ENCODE results near the gene MTCL1. TPM values are rescaled to one million over a fixed set of nuclear protein-coding genes. Genes with fewer than 3 reads are reported as not detected.

The MTCL1 gene
- total RNA-seq, result 10 to 100 TPM in 1 of 2 donors, 1 to 10 TPM in 1; 4.1 to 17.2 TPM
- long read RNA-seq, partial matches to known transcripts, result 2 of 2 reads
- long read RNA-seq, other reads (novel, unspliced or antisense), result 0 of 2 reads

DNA sequence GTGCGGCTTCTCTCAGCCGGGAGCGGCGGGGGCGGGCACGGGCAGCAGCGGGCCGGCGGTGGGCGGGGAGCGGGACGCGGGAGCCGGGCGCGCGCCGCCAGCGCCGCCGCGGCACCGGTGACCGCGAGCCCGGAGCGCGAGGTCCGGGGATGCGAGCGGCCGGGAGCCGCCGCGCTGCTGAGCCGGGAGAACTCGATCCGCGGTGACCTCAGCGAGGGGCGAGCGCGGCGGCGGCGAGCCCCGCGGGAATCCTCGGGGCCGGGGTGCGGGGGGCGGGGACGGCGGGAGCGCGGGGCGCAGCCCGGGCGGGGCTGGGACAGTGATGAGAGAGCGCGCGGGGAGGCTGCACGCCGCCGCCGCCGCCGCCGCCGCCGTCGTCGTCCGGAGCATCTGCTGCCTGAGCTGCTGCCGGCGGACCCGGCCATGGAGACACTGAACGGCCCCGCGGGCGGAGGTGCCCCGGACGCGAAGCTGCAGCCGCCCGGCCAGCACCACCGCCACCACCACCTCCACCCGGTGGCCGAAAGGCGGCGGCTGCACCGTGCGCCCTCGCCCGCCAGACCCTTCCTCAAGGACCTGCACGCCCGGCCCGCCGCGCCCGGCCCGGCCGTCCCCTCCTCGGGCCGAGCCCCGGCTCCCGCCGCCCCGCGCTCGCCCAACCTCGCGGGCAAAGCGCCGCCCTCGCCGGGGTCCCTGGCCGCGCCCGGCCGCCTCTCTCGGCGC lies at the start of gene MTCL1:
Gene MTCL1, plus strand, starts transcription at position 319 of the 723 bp plus-strand sequence. Its CDS starts 105 bp downstream, at position 424.
- intact Hi-C loops (cut with DNase I, micrococcal nuclease), result no loop called here
- DNase-seq, result peak in 1 of 2 donors; percentile 47

DNA sequence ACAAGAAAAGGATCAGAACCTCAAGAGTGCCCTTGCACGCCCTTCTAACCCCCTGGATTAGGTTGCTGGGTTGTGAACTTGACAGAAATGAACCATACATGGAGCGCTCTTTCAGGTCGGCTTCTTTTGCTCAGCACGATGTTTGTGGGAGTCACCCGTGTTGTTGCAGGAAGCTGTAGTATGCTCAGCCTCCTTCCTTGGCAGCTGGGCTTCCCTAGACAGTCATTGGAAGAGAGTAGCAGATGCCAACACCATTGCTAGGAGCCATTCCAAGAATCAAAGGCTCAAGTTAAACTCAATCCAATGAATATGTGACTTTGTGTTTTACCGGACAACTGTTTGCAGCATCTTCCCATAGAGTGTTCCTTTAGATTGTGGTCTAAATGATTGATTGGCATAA lies 49.1 kb upstream of the MTCL1 start:
- ATAC-seq (no peak), DNase-seq (no peak)
- intact Hi-C loops (cut with DNase I, micrococcal nuclease), result no loop called here

More for the DNA sequence above, at the start of gene MTCL1:
- ATAC-seq, result peak; percentile 3

DNA sequence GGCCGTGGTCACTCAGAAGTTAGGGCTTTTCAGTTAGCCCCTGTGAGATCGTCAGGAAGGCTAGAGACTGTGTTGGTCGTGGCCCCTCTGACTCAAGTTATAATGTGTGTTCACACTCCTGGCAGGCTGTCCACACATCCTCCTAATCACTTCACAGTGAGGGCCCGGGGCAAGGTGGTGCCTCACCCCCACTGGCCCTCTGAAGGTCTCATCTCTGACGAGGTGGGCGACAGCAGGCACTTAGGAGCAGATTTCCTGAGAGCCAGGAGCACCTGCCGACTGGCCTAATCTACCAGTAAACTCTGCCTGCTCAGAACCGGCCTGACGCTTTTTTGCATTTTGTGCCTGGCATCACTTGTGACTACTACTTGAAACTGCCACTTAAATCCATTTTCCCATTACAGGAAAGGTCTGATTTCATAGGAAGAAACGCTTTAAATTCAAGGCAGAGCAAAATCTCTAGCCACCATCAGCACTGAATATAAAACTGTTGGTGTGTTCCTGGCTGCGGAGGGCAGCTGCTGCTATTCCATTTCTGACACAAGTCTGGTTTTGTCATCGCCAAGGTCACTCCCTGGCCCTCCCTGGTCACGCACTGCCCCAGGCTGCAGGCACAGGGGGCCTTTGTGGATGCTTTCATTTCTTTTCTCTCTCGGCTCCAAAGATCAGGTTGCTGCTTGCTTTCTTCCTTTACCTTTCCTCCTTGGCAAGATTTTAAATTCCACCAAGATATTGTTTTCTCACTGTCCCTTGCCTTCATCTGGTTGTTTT lies 48.1 kb upstream of the MTCL1 start:
- DNase-seq, result no peak
- ATAC-seq, result no peak
- intact Hi-C loops (cut with DNase I, micrococcal nuclease), result no loop called here

DNA sequence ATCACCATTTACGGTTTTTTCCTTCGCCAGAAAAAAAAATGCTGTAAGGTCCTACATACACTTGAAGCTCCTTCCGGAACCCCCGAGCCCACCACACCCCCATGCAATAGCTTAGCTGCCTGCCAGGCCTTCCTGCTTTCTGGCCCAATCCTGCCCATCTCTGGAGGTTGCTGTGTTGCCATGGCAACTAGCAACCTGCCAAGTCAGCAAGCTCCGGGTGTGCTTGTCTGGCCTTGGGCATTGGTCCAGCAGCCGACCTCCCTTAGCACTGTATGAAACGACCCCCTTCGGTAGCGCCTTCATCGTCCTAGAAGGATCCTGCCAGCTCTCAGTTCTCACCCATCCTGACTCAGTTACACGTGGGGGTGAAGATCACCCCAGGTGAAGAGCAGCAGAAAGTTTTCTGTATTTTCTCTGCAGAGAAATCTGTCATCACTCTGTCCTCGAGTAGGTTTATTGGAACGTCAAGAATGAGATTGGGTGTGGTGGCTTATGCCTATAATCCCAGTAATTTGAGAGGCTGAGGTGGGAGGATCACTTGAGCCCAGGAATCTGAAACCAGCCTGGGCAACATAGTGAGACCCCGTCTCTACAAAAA lies 47.4 kb upstream of the MTCL1 start:
- DNase-seq (no peak), ATAC-seq (no peak)
- intact Hi-C loops (cut with DNase I, micrococcal nuclease), result no loop called here

DNA sequence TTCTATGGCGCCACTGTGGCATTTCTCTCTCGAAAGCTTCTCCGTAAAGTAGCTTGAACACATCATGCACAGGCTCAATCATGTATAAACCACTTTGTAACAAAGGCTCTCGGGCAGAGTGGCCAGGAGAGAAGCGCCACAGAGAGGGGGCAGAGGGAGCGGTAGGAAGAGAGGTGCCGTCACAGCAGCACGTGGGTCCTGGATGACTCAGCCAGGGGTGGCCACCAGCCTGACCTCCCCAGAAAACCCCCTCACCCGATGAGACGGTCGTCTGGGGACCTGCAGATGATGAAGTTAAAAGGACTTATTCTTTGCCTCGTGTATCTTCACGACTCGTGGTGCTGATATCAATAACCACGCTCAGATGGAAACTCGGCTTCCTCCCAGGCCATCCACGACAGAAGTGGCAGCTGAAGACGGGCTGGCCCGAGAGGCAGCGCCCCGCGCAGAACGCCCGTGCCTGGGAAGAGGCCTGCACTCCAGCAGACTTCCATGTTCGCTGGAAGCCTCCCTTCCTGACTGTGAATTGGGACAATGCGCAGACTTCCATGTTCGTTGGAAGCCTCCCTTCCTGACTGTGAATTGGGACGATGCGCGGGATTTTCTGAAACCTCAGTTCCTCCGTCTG lies 46.4 kb upstream of the MTCL1 start:
- DNase-seq, result no peak
- intact Hi-C loops (cut with DNase I, micrococcal nuclease), result no loop called here
- no peak for ATAC-seq

DNA sequence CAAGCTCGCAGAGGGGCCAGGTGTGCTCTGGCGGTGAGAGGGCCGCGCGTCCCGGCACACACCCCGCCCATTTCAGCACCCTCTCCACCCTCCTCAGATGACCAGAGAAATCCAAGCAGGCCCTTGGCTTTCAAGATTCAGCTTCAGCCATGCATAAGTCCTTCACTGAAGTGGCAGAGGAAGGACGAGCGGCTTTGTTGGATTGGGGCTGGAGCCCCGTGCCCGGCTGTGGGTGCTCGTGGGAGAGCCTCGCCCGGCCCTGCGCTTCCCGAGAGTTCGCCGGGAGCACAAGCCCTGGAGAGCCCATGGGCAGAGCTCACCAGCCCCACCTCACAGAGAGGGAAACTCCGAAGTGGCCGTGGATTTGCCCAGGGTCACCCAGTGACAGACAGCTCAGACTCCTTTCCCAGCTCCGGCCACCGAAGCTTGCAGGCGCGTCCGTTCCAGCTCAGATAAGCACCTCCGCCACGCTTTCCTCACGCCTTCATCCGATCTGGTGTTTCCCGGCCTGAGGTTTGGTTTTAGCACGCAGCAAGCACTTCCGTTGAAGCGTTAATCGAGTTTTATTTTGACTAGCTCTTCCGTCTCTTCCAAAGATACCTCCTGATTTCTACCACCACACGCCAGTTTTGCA lies 45.6 kb upstream of the MTCL1 start:
- DNase-seq, result no peak
- ATAC-seq, result no peak
- intact Hi-C loops (cut with DNase I, micrococcal nuclease), result no loop called here

DNA sequence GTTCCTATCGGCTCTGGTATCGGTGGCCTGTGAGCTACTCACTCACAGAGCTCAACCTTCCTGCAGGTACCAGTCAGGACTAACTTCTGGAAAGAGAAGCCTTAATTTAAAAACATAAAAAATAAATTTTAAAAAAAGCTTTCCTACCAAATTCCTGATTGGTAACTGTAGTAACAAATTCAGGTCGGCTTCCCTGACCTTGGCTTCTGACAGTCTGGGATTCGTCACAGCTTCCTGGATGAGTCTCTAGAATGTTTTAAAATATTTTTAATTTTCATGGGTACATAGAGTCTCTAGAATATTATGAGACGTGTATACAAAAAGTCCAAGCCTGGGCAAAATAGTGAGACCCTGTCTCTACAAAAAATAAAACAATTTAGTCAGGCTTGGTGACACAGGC lies 45.0 kb upstream of the MTCL1 start:
- DNase-seq (no peak), ATAC-seq (no peak)
- intact Hi-C loops (cut with DNase I, micrococcal nuclease), result no loop called here

DNA sequence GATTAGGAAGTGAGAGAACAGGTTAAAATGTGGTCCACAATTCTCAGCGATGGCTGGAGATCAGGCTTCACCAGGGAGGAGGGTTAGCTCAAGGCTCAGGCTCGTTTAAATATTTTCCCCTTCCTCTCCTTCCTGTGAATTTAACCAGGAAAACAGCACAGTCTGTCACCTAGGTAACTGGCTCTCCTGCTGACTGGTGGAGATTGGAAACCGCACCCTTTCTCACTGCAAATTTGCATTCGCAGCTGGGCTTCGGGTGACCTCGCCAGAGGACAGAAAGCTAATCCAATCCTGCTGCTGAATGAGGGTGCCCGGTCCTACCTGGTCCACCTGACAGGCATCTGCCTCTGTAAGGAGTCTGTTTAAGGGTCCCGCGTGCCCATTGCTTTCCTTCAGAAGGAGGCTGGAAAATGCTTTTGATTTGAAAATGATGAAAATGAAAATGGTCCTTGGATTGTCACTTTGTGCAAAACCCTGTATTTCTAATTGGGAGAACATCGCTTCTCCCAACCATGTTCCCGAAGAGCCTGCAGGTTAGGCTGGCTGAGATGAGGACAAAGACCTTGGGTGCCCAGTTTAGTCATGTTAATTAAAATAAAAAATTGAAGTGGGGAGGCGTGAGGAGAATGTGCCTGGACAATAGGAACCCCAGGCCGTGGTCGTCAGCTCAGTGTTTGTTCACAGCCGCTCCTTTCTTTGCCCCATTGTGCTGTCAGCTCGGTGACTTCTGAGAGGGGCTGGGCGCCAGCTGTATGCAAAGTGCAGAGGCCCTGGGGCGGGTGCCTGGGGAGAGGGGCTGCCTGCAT lies 43.4 kb upstream of the MTCL1 start:
- intact Hi-C loops (cut with DNase I, micrococcal nuclease), result no loop called here
- peak; percentile 65 for ATAC-seq
- DNase-seq, result peak in 1 of 2 donors; percentile 26

DNA sequence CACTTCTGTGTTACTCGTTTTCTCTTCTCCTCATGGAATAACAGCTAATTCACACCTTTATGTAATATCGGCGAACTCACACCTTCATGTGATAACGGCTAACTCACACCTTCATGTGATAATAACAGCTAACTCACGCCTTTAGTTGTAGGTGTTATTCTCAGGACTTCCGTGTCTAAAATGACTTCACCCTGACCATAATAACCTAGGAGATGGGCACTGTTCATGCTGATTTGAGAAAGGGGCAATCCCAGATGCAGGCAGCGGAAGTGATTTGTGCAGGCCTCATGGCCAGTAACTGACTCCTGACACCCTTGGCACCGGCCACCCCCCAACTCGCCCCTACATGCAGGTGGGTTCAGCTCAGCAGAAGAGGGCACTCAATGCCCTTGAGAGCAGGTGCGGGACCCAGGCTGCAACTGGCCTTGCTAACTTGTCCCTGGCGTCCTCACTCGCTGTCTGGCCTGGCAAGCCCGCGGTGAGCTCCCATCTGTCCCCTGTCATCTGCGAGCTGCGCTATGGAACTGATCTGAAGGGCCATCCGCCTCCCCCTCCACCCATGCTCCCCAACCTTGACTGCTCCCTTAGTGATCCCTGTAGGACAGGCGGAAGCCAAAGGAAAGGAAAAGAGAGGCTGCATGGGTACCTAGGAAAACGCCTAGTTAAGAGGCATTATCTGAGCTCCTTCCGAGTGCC lies 42.6 kb upstream of the MTCL1 start:
- ATAC-seq (no peak), DNase-seq (no peak)
- intact Hi-C loops (cut with DNase I, micrococcal nuclease), result no loop called here

DNA sequence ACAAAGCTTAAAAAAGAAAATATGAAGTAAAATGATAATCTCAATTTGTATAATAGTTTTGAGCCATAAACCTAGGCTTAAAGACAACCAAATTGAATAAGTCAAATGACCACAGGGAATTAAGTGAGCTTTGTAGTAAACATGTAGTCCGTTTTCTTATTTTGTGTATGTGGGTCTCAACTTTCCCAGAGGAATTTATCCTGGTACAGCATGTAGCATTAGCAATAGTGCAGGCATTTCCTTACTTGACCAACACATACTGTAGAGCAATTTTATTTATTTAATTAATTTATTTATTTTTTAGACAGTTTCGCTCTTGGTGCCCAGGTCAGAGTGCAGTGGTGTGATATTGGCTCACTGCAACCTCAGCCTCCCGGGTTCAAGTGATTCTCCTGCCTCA lies 37.5 kb upstream of the MTCL1 start:
- no peak for DNase-seq
- no peak for ATAC-seq
- intact Hi-C loops (cut with DNase I, micrococcal nuclease), result no loop called here

DNA sequence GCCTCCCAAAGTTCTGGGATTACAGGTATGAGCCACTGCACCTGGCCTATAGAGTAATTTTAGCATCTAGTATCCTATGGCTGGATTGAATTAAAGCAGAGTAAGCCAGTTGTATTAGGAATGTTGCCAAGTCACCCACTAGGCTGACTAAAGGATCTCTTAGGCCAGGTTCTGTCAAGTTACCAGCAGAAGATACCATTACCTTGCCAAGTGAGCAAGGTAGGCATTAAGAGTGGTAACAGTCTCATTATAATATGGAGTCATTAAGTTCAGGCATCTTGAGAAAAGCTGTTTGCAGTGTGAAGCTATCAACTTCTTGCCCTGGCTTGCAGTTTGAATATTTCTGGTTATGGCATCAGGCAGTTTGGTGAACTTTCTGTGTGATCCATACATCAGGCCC lies 37.0 kb upstream of the MTCL1 start:
- ATAC-seq (no peak), DNase-seq (no peak)
- intact Hi-C loops (cut with DNase I, micrococcal nuclease), result no loop called here

DNA sequence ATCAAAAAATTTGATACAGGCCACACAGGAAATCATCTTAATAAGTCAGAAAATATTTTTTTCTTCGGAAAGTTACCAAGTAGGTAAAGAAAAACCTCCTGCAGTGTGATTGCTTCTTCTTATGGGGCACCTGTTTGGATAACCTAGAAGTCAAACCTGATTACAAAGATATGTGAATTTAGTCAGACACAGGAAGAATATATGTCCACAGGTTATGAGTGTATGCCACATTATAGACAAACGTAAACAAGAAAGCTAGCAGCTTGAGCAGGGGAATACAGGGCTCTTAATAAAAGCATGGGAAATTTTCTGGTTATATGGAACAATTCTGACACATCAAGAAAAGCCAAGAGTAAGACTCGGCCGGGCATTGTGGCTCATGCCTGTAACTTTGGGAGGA lies 35.8 kb upstream of the MTCL1 start:
- DNase-seq (no peak), ATAC-seq (no peak)

DNA sequence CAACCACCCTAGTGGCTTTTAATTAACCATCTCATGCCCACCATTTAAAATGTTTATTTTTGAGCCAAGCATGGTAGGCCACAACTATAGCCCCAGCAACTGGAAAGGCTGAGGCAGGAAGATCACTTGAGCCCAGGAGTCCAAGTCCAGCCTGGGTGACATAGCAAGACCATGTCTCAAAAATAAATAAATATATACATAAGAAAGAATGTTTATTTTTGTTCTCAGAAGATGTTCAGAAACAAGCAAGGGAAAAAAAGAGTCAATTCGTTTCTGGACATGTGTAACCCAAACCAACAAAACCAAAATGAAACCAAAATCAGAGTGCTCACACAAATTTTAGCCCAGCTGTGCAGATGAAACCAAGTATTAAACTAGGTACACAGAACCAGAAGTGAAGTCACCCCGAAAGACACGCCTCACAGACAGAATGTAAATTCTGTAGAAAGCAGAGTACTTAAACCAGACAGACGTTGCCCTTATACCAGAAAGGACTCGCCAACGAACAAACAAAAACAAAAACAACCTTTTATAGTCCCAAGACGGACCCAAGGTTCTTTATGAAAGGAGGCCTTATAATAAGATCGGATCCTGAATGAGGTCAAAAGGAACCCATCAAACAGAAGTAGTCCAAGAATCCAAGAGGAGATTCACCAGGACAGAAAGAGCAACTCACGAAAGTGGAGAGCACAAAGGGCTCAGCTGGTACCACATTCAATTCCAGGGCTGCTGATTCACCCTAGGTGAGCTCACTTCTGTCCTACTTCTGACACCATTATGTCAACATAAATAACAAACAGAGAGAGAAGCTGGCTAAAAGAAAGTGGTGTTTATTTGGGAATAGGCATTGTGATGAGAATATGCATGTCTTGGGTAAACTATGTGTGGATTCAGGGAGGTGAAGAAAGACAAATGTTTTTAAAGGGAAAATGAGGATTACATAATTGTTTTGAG lies 31.8 kb upstream of the MTCL1 start:
- intact Hi-C loops (cut with DNase I, micrococcal nuclease), result no loop called here
- ATAC-seq, result no peak
- DNase-seq, result no peak

More for the DNA sequence above, 35.8 kb upstream of the MTCL1 start:
- intact Hi-C loops (cut with DNase I, micrococcal nuclease), result no loop called here

DNA sequence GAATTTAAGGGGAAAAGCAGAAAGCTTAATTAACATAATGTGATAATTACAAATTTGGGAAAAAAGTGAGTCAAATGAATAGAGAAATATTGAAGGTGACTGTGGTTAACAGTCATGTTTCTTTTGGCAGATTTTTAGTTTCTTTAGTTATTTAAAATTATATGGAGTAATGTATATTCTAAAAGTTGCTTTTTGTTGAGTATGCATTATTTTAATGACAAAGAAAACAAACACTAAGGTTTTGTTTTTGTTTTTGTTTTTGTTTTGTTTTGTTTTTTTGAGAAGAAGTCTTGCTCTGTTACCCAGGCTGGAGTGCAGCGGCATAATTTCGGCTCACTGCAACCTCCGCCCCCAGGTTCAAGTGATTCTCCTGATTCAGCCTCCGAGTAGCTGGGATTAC lies 30.3 kb upstream of the MTCL1 start:
- ATAC-seq (no peak), DNase-seq (no peak)

DNA sequence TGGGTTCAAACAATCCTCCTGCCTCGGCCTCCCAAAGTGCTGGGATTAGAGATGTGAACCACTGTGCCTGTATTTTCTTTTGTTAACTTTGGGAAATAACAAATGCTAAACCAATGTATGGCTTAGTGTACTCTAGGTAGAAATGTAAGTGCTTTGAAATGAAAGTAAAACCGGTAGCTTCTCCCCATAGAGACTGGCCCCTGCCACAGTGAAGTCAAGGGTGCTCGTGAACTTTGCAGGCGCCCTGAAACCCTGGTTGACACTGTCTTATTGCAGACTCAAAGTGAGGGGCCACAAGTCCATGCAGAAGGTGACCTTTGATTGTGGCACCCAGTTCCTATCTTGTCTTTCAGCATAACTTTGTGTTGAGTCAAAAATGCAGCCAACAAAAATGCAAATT lies 24.2 kb upstream of the MTCL1 start:
- ATAC-seq (no peak), DNase-seq (no peak)
- intact Hi-C loops (cut with DNase I, micrococcal nuclease), result loop anchor here in 1 of 2 donors (10.0 kb wide), 1 partner anchor 374 kb away; no protein-coding TSS in a partner anchor

More for the DNA sequence above, 30.3 kb upstream of the MTCL1 start:
- intact Hi-C loops (cut with DNase I, micrococcal nuclease), result no loop called here

DNA sequence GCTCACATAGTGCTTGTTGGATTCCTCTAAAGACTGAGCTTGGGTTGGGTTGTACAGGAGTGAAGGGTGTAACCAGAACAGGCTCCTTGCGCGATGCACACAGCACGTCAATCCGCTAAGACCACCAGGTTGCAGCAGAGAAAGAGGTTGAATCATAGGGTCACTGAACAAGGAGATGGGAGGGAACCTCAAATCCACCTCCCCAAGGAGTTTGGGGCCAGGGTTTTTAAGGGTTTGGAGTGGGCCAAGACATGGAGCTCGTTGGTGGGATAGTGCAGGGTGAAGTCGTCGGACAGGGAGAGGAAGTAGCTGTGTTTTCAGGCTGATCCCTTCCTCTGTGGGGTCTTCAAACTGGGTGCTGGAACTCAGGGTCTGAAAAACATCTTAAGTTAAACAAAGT lies 20.8 kb upstream of the MTCL1 start:
- no peak for DNase-seq
- intact Hi-C loops (cut with DNase I, micrococcal nuclease), result loop anchor here in 1 of 2 donors (10.0 kb wide), 1 partner anchor 370 kb away; no protein-coding TSS in a partner anchor
- no peak for ATAC-seq
